GM23248 (cell line): Measurements from ENCODE around the gene MYO1E.

Experiments
- EZH2 ChIP-seq: fragments of 200-600 bp; sonication (generic); IDR thresholded peaks from 2 replicates; pipeline ENCODE4 v1.6.1; 2018; ENCODE audit warnings: antibody characterized with exemption, mild to moderate bottlenecking; ENCODE audit not compliant: insufficient read depth, poor library complexity, severe bottlenecking
- EZH2phosphoT487 ChIP-seq: fragments of 200-600 bp; sonication (generic); IDR thresholded peaks from 2 replicates; pipeline ENCODE4 v1.6.1; 2018; ENCODE audit warnings: antibody characterized with exemption, moderate library complexity, mild to moderate bottlenecking, low read depth; ENCODE audit not compliant: insufficient read depth

DNA sequence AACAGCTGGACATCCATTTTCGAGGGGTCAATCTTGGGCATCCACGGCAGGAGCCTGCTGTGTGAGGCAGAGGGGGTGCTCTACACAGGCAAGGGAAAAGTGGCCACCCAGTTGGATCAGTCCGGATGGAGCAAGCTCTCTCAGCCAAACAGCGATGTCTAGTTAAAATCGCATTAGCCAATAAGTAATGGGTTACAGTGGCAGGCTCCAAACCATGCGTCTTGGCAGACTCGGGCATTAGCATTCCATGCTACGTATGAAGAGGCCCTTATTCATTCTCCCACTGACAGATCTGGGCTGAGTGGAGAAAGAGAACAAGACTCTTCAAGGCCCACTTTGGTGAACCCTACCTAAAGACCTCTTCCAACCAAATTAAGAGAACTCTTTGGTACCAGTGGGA lies 218.4 kb downstream of the MYO1E start:
- no peak for TF ChIP-seq EZH2
- no peak for TF ChIP-seq EZH2phosphoT487
